MG63 (cell line): ENCODE measurements around the gene APBA2. TPM values are rescaled to one million over a fixed set of nuclear protein-coding genes. Genes with fewer than 3 reads are reported as not detected.
A peak's percentile ranks its signal among the peaks of the same experiment; 100 is the strongest.
"Not testable (repeated sequence)": the region's sequence is repeated elsewhere in the genome, so short reads cannot be mapped to it uniquely, and the experiment has no call there.

ENCODE experiments used
- DNase-seq: peaks from one replicate; pipeline ENCODE4 v3.0.0-alpha.2; 2020
- H3K27me3 ChIP-seq: fragments of 250-450 bp; sonication (Bioruptor Pico); 2 replicates; pipeline ENCODE4 v1.5.1; 2020; ENCODE audit warnings: mild to moderate bottlenecking, moderate library complexity
- H3K36me3 ChIP-seq: fragments of 250-450 bp; sonication (Bioruptor Pico); 2 replicates; pipeline ENCODE4 v1.5.1; 2020; ENCODE audit warnings: mild to moderate bottlenecking, moderate library complexity
- H3K4me3 ChIP-seq: fragments of 250-450 bp; sonication (Bioruptor Pico); 2 replicates; pipeline ENCODE4 v1.5.1; 2020; ENCODE audit warnings: mild to moderate bottlenecking, moderate library complexity
- H3K9me3 ChIP-seq: fragments of 250-450 bp; sonication (Bioruptor Pico); 2 replicates; pipeline ENCODE4 v1.5.1; 2020; ENCODE audit warnings: mild to moderate bottlenecking, moderate library complexity
- total RNA-seq: library from RNA; depleted of rRNA; stranded (reverse); fragments of >200 nt; shearing (Covaris generic); gene quantifications from 2 replicates; pipeline ENCODE4 v1.2.3, GENCODE V29; 2014; ENCODE audit warnings: low replicate concordance

The APBA2 gene
- total RNA-seq, 1 experiment from 2014 or later: 28.0 TPM

DNA sequence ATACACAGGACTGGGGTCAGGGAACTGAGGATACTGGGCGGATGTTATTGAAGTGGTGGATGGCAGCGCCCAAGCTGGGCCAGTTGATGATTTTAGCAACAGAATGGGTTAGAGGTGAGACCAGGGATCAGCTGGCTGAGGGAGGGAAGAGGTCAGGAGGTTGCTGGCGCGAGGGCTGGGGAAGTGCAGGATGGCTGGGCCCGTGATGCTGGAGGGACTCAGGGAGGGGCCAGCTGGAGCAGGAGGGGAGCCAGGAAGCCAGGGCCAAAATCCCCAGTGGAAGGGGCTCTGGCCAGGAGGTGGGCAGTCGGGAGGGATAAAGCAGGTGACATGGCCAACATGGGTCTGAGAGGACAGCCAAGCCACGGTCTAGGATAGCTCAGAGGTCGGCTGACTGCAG lies 205.9 kb downstream of the APBA2 start:
- no peak overlapping the region for H3K4me3 ChIP-seq
- H3K36me3 ChIP-seq: no peaks in the 10 kb centered on the region
- no peak for DNase-seq
- no peaks in the 10 kb centered on the region for H3K9me3 ChIP-seq
- no peaks in the 10 kb centered on the region for H3K27me3 ChIP-seq

DNA sequence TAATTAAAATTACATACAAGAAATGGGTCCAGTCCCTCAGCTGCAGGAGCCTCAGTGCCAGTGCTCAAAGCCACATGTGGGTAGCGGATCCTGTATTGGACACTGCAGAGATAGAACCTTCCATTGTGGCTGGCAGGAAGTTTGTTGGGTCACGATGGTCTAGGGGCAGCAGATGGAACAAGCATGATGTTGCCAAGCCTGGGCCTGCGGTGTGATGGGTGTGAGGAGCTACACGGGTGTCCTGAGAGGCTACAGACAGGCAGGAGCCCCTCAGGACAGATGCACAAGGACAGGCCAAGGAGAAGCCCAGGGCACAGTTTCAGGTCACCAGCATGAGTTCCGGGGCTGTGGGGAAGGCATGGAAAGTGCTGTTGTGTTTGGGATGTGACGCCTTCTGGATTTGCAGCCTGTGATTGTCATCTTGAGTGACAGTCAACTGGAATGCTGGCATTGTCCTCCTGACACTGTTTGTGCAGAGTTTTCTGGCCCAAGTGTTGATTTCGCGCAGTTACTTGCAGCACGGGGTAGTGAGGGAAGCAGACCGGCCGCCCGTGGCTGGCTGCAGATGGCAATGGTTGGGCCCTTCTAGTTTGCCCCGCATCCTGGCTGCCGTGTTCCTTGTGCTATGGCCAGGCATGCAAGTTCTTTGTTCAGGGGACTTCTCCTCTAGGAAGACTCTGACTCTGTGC lies 206.7 kb downstream of the APBA2 start:
- no peaks in the 10 kb centered on the region for H3K36me3 ChIP-seq
- no peaks in the 10 kb centered on the region for H3K27me3 ChIP-seq
- DNase-seq: no peak
- no peak overlapping the region for H3K4me3 ChIP-seq
- no peaks in the 10 kb centered on the region for H3K9me3 ChIP-seq

DNA sequence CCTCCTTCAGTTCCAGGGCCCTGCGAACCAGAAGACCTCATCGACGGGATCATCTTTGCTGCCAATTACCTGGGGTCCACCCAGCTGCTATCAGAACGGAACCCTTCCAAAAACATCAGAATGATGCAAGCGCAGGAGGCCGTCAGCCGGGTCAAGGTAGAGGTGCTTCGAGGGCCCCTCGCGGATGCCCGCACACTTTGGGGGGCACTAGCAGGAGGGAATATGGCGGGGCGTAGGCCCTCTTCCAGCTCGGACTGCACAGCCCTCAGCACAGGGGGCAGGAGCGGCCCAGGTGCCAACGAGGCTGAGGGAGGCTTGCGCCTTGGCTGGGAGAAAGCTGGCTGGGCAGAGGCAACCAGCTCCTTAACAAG lies 207.3 kb downstream of the APBA2 start:
- no peak for DNase-seq
- Histone ChIP-seq H3K27me3 (no peaks in the 10 kb centered on the region), H3K4me3 (no peak overlapping the region), H3K9me3 (no peaks in the 10 kb centered on the region), H3K36me3 (no peaks in the 10 kb centered on the region)

DNA sequence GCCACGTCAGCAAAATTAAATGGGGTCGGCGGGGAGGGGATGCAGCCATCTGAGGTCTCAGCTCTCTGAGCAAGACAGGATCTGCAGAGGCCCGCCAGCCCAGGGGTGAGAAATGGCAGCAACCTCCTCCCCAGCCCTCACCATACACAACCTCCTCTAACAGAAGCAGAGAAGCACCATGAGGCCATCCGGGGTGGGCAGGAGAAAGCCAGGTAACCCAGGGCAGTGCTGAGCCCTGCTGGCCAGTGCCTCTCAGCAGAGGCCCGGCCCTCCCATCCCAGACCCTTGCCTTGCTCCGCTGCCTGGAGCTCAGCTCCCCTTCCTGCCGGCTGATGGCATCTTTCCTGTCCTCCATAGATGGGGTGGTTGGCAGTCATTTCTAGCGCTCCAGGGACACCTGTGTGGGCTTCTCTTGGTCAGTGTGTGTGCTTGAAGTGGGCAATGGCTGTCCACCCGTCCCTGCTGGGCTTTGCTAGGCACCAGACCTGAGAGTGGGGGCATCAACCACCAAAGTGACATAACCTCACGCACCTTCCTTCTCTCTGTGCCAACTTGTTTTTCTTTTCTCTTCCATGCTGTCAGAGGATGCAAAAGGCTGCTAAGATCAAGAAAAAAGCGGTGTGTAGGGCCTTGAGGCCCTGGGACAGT lies 208.0 kb downstream of the APBA2 start:
- H3K9me3 ChIP-seq: no peaks in the 10 kb centered on the region
- H3K36me3 ChIP-seq: no peaks in the 10 kb centered on the region
- no peaks in the 10 kb centered on the region for H3K27me3 ChIP-seq
- no peak overlapping the region for H3K4me3 ChIP-seq
- DNase-seq: no peak

DNA sequence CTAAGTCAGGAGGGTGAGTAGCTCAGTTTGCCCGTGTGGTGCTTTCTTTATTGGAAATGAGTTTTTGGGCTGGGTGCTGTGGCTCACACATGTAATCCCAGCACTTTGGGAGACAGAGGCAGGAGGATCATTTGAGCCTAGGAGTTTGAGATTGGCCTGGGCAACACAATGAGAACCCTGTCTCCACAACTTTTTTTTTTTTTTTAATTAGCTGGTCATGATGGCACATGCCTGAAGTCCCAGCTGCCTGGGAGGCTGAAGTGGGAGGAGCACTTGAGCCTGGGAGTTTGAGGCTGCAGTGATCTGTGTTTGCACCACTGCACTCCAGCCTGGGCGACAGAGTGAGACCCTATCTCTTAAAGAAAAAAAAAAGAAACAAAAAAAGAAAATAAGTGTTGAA lies 208.9 kb downstream of the APBA2 start:
- no peaks in the 10 kb centered on the region for H3K36me3 ChIP-seq
- DNase-seq: no peak
- H3K27me3 ChIP-seq: no peaks in the 10 kb centered on the region
- H3K4me3 ChIP-seq: no peak overlapping the region
- H3K9me3 ChIP-seq: no peaks in the 10 kb centered on the region

DNA sequence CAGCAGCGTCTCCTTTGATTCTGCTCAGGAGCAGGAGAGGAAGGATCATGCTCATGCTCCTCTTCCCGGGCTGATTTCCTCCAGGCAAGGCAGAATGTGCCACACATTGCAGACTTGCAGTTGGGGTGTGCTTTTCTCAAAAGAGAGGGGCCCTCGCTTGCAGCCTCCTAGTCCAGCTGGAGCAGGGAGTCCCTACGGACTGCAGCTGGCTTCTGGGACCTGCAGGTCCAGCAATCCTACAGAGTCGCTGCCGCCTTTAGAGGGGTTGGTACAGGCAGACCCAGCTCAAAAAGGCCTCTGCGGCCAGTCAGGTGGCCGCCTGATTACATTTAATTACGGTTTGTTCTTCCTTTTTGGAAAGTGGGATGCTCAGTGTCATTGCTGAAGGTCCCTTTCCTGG lies 210.0 kb downstream of the APBA2 start:
- no peak overlapping the region for H3K4me3 ChIP-seq
- H3K27me3 ChIP-seq: no peaks in the 10 kb centered on the region
- DNase-seq: no peak
- no peaks in the 10 kb centered on the region for H3K9me3 ChIP-seq
- H3K36me3 ChIP-seq: no peaks in the 10 kb centered on the region

DNA sequence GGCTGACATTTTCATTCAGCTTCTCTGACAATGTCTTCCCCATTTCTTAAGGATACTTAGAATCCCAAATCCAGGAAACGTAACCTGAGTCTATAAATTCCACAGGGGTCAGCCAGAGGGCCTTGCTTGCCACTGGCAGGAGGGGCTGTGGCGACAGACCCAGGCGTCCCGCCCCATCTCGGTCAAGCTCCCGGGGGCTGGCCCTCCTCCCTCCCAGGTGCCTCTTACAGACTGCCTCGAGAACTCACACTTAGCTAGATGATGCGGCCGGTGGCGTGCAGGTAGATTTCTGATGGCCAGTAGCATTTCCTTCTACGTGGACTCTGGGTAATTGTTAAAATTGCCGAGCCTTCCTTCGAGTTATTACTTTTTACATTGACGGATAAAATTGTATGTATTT lies 211.4 kb downstream of the APBA2 start:
- Histone ChIP-seq H3K36me3 (no peaks in the 10 kb centered on the region; the same call in 1 of the 2 replicates), H3K4me3 (no peak overlapping the region), H3K9me3 (no peaks in the 10 kb centered on the region), H3K27me3 (no peaks in the 10 kb centered on the region)
- no peak for DNase-seq

DNA sequence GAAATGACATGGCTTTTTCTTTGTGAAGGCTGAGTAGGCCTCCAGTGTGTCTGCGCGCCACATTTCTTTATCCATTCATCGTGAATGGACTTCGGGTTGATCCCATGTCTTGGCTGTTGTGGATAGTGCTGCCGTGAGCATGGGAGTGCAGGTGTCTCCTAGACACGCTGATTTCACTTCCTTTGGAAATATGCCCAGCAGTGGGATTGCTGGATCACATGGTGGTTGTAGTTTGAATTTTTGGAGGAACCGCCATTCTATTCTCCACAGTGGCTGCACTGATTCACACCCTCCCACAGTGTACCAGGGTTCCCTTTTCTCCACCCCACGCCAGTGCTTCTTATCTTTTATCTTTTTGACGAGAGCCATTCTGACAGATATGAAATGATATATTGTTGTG lies 212.2 kb downstream of the APBA2 start:
- H3K36me3 ChIP-seq: no peaks in the 10 kb centered on the region; the same call in 1 of the 2 replicates
- H3K27me3 ChIP-seq: no peaks in the 10 kb centered on the region
- no peak for DNase-seq
- H3K9me3 ChIP-seq: no peaks in the 10 kb centered on the region
- H3K4me3 ChIP-seq: no peak overlapping the region

DNA sequence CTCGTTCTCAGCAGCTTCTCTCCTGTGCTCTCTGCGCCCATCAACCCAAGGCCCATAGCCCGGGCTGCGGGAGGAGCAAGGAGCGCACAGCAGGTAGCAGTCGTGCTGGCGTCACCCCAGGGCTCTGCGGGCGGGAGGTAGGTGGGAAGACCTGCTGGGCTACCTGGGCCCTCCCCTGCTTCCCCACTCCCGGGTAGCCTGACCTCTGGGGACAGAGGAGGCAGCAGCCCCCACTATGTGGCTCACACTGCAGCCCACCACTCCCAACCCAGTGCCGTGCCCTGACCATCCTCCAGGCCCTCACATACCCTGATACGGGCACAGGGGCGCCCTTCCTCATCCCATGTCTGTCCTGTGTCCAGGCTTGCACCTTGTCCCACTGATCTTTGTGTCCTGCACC lies 212.9 kb downstream of the APBA2 start:
- Histone ChIP-seq H3K36me3 (no peaks in the 10 kb centered on the region; the same call in 1 of the 2 replicates), H3K9me3 (no peaks in the 10 kb centered on the region), H3K4me3 (no peak overlapping the region), H3K27me3 (no peaks in the 10 kb centered on the region)
- DNase-seq: no peak

DNA sequence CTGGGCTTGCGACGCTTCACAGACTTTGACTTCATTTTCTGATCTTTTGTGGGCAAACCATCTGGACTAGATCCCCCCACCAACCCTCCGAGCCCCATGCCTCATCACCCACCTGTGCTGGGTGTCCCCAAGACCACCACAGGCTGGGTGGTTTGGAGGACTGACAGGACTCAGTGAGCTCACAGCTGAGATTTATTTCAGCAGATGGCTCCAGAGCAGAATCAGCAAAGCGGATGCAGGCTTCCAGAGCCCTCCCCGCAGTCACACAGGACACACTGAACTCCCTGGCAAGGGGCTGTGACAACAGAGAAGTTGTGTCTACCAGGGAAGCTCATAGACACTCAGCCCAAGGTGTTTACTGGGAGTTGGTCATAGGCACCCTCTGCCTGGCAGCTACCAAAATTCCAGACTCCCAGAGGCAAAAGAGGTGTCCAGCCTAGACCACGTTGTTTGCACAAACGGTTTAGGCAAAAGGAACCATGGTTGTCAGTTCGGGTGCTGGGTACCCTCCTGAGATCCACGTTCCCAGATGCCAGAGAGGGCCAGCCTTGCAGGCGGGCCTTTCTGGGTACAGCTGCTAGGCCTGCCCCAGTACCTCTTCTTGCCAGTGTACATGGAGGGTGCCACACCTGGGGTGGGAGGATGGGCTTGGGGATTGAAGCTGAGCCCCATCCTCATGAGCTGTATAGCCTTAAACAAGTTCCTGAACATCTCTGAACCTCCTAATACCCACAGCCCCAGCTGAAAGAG lies 213.5 kb downstream of the APBA2 start:
- Histone ChIP-seq H3K36me3 (no peaks in the 10 kb centered on the region; the same call in 1 of the 2 replicates), H3K9me3 (no peaks in the 10 kb centered on the region)

DNA sequence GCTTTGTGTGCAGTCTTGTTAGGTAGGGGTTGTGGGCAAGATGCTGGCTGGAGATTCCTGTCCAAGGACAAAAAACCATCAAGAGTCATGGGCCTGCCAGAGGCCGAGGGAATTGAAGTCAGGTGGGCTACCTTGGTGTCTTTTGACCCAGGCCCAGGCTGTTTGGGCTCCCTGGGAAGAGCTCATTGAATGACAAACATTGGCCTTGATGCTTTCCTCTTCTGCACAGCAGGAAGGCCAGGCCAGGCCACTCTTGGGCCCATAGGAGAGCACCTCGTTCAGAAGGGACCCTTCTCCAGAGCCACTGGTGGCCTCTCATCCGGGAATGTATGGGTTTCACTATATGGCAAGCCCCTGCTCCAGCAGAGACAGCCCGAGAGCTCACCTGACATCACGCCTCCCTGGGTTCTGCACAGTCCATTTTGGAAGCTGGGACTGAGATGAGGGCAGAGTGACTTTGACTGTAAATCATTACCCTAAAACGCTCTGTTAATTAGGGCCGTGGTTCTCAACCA lies 214.8 kb downstream of the APBA2 start:
- no peak overlapping the region for H3K4me3 ChIP-seq
- no peaks in the 10 kb centered on the region for H3K9me3 ChIP-seq
- no peaks in the 10 kb centered on the region; the same call in 1 of the 2 replicates for H3K36me3 ChIP-seq
- H3K27me3 ChIP-seq: no peaks in the 10 kb centered on the region
- DNase-seq: no peak

More for the DNA sequence above, 213.5 kb downstream of the APBA2 start:
- DNase-seq: no peak
- Histone ChIP-seq H3K4me3 (no peak overlapping the region), H3K27me3 (no peaks in the 10 kb centered on the region)

DNA sequence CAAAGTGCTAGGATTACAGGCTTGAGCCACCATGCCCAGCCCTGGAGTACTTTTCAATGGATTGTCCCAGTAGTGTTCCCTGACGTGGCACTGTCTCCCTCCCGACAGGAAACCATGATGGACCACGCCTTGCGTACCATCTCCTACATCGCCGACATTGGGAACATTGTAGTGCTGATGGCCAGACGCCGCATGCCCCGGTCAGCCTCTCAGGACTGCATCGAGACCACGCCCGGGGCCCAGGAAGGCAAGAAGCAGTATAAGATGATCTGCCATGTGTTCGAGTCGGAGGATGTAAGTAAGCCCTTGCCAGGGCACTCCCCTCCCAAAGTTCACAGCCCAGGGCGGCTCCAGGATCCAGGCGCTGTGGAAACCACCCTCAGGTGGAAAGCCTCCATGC lies 215.7 kb downstream of the APBA2 start:
- no peaks in the 10 kb centered on the region for H3K27me3 ChIP-seq
- DNase-seq: no peak
- no peaks in the 10 kb centered on the region; the same call in 1 of the 2 replicates for H3K36me3 ChIP-seq
- H3K9me3 ChIP-seq: no peaks in the 10 kb centered on the region
- no peak overlapping the region for H3K4me3 ChIP-seq

DNA sequence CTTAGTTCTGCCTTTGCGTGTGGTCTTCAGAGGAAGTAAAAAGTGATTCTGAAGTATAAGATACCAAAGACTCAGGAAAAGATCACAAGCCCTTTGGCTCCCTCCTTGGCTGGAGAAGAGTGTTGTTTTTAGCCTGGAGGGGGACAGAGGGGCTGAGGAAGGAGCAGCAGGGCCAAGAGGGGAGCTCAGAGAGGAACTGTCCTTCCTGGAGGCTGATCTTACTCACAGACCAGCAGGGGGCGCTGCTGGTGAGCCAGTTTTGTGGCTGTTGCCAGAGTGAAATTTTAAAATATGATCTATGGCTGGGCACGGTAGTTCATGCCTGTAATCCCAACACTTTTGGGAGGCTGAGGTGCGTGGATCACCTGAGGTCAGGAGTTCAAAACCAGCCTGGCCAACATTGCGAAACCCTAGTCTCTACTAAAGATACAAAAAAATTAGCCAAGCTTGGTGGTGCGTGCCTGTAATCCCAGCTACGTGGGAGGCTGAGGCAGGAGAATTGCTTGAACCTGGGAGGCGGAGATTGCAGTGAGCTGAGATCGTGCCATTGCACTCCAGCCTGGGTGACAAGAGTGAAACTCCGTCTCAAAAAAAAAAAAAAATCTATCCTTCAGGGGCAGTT lies 216.5 kb downstream of the APBA2 start:
- not testable (repeated sequence) for H3K9me3 ChIP-seq, H3K36me3 ChIP-seq, H3K4me3 ChIP-seq, H3K27me3 ChIP-seq
- peak; percentile 21 for DNase-seq

DNA sequence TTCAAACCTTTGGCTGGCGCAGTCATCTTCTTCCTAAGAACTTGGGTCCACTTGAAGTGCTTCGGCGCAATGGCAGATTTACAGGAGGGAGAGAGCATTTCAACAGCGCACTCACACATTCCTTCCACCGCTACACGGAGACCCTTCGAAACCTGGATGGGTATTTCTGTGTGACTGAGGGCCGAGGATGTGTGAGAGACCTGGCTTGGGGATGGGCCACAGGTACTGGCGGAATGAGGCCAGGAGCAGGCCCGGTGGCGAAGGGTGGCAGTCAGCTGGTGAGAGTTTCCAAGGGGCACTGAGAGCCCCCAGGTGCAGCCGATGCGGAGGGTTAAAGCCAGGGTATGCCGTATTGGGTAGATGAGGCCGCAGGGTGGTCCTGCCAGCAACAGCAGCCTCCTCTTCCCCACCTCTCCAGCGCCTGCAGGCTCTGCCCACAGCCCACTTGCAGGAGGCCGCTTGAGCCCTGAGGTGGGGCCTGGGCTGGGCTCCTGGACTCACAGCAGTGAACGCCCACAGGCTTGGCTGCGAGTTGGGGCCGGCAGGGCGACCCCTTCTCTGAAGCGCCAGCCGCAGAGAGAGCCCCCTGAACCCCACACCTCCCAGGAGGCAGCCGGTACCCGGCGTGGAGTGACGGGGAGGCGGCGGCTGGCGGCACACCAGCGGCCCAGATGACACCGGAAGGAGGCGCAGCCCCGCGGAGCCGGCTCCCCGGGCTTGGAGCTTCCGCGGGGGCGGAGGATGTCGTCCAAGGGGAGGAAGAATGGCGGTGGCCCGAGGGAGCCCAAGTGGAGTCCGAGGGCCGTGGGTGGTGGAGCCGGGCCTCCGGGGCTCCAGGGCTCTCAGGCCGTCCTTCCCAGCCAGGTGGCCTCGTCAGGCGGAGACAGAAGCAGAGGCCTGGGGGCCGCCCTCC lies 217.4 kb downstream of the APBA2 start:
- Histone ChIP-seq H3K4me3 (no peak overlapping the region), H3K36me3 (no peaks in the 10 kb centered on the region; the same call in 1 of the 2 replicates), H3K9me3 (no peaks in the 10 kb centered on the region), H3K27me3 (no peaks in the 10 kb centered on the region)
- DNase-seq: no peak

DNA sequence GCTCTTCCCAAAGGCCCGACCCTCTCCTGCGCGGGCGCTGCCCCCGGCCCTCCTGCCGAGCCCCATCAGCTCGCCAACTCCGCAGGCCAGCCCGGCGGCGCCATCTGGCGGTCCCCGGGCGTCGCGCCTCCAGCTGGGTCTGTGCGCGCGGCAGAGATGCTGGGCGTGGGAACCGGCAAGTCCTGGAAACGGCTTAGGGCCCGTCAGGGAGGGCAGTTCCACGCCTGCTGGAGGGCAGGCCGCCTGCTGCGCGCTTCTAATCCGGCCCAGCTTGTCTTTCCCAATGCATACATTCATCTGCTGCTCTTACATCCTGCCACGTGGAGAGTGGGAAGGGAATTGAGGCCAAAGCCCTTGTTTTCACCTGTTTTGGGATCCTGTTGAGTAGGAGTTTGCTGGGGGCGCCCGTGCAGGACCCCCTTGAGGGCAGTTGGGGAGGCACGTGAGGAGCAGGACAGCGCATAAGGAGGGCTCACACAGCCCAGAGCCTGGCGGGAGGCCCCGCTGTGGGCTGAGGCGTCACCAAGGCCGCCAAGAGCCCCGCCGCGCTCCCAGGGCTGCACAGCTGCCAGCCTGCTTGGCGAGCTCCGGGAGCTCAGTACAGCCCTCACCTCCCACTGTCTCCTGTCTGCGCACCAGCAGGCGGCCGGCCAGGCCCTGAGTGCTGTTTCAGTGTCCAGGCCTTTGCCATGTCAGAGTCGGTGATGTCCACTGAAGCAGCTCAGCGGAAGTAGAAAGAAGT lies 218.2 kb downstream of the APBA2 start:
- no peaks in the 10 kb centered on the region for H3K9me3 ChIP-seq
- peak; percentile 68 for DNase-seq

DNA sequence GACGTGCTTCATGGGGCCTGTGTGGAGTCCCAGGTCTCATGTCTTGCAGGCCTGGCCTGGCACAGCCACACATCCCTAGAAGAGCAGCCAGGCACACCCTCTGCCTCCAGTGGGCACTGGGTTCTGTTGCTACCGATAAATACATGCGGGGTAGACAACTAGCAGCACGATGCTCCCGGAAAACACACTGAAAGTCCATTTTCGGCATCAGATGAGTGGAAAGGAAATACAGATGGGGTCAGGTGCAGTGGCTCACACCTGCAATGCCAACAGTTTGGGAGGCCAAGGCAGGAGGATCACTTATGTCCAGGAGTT lies 218.7 kb downstream of the APBA2 start:
- DNase-seq: no peak
- no peaks in the 10 kb centered on the region for H3K9me3 ChIP-seq
- H3K36me3 ChIP-seq: no peaks in the 10 kb centered on the region; the same call in 1 of the 2 replicates
- no peaks in the 10 kb centered on the region for H3K27me3 ChIP-seq
- H3K4me3 ChIP-seq: no peak overlapping the region

More for the DNA sequence above, 218.2 kb downstream of the APBA2 start:
- Histone ChIP-seq H3K4me3 (no peak overlapping the region), H3K27me3 (no peaks in the 10 kb centered on the region), H3K36me3 (no peaks in the 10 kb centered on the region; the same call in 1 of the 2 replicates)
